Measurements from ENCODE around the gene PPP6R1. TPM values are rescaled to one million over a fixed set of nuclear protein-coding genes. Genes with fewer than 3 reads are reported as not detected.

PPP6R1 gene
- total and polyA plus RNA-seq, 2 of the 13 experiments (the other 11 are each of a cell fraction or from before 2014, with no cell fraction given) = 25.8 to 54.0 TPM

DNA sequence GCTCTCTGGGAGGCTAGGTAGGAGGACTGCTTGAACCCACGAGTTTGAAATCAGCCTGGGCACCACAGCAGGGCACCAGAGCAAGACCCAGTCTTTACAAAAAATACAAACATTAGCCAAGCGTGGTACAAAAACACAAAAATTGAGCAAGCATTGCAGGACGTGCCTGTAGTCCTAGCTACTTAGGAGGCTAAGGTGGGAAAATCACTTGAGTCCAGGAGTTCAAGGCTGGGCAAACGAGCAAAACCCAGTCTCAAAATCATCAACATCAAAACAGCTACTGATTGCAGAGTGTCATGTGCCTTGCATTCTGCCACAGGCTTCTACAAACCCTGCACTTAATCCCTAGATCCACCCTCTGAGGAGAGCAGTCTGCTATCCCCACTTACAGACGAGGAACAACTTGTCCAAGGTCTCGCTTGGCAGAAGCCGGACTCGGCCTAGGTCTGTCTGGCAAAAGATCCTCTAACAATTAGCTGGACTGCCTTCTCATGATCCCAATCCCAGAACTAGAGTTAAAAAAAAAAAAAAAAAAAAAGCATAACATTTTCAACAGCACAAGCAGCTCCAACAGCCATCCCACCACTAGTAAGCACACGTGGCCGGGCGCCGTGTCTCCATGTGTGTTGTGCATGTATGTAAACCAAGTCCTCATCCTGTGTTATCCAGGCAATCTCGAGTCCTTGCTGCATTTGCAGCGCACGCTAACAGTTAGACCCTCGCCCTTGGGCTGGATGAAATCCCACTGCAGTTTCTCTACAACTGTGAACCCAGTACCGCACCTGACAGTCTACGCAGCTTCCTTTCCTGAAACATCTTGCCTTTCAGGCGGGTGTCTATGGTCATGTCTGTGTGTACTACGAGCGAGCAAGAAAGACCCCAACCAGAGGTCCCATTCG is 2.0 kb downstream of the PPP6R1 start (continued):
- TF ChIP-seq, protein P1, sequence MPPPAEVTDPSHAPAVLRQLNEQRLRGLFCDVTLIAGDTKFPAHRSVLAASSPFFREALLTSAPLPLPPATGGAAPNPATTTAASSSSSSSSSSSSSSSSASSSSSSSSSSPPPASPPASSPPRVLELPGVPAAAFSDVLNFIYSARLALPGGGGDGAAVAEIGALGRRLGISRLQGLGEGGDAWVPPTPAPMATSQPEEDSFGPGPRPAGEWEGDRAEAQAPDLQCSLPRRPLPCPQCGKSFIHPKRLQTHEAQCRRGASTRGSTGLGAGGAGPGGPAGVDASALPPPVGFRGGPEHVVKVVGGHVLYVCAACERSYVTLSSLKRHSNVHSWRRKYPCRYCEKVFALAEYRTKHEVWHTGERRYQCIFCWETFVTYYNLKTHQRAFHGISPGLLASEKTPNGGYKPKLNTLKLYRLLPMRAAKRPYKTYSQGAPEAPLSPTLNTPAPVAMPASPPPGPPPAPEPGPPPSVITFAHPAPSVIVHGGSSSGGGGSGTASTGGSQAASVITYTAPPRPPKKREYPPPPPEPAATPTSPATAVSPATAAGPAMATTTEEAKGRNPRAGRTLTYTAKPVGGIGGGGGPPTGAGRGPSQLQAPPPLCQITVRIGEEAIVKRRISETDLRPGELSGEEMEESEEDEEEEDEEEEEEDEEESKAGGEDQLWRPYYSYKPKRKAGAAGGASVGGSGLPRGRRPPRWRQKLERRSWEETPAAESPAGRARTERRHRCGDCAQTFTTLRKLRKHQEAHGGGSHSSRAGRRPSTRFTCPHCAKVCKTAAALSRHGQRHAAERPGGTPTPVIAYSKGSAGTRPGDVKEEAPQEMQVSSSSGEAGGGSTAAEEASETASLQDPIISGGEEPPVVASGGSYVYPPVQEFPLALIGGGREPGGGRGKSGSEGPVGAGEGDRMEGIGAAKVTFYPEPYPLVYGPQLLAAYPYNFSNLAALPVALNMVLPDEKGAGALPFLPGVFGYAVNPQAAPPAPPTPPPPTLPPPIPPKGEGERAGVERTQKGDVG (CRISPR knock-in tag; IDR thresholded peaks at IDR 0.05; ENCODE audit: borderline replicate concordance) = no peak
- no peak for TF ChIP-seq ZNF552 (CRISPR knock-in tag; IDR thresholded peaks at IDR 0.05; ENCODE audit: borderline replicate concordance)
- TF ChIP-seq LCORL (IDR thresholded peaks at IDR 0.05) = no peak
- TF ChIP-seq LCORL (CRISPR knock-in tag; IDR thresholded peaks at IDR 0.05) = peak; percentile 52; the same call in 1 of the 2 replicates
- TF ChIP-seq SOX6 (IDR thresholded peaks at IDR 0.05) = no peak
- TF ChIP-seq SOX6 (CRISPR knock-in tag; IDR thresholded peaks at IDR 0.05) = no peak; the same call in 1 of the 2 replicates
- no peak for TF ChIP-seq ARNT2 (CRISPR knock-in tag; IDR thresholded peaks at IDR 0.05; ENCODE audit: low read depth)
- no peak for TF ChIP-seq ZSCAN12 (CRISPR knock-in tag; IDR thresholded peaks at IDR 0.05)
- TF ChIP-seq ZNF234 (CRISPR knock-in tag; conservative IDR thresholded peaks at IDR 0.05) = no peak
- 0 out of 2 replicates have a peak, but pooled peaks have one; percentile 43 for TF ChIP-seq ZNF816 (CRISPR knock-in tag; IDR thresholded peaks at IDR 0.05; ENCODE audit: borderline replicate concordance)
- no peak for TF ChIP-seq ZNF546 (CRISPR knock-in tag; conservative IDR thresholded peaks at IDR 0.05)
- no peak for TF ChIP-seq NFKB2 (CRISPR knock-in tag; IDR thresholded peaks at IDR 0.05; ENCODE audit: borderline replicate concordance)
- no peak for TF ChIP-seq FOXM1 (CRISPR knock-in tag; IDR thresholded peaks at IDR 0.05)
- no peak for TF ChIP-seq ZNF3 (CRISPR knock-in tag; IDR thresholded peaks at IDR 0.05)
- no peak for TF ChIP-seq SCMH1 (CRISPR knock-in tag; IDR thresholded peaks at IDR 0.05; ENCODE audit: borderline replicate concordance)
- no peak for TF ChIP-seq FOSL1 (CRISPR knock-in tag; IDR thresholded peaks at IDR 0.05; ENCODE audit: borderline replicate concordance)
- peak; percentile 54; the same call in 1 of the 2 replicates for TF ChIP-seq NCOA2 (CRISPR knock-in tag; IDR thresholded peaks at IDR 0.05)
- TF ChIP-seq ZNF766 (CRISPR knock-in tag; IDR thresholded peaks at IDR 0.05; ENCODE audit: borderline replicate concordance) = no peak; the same call in 1 of the 2 replicates
- TF ChIP-seq, protein P2, sequence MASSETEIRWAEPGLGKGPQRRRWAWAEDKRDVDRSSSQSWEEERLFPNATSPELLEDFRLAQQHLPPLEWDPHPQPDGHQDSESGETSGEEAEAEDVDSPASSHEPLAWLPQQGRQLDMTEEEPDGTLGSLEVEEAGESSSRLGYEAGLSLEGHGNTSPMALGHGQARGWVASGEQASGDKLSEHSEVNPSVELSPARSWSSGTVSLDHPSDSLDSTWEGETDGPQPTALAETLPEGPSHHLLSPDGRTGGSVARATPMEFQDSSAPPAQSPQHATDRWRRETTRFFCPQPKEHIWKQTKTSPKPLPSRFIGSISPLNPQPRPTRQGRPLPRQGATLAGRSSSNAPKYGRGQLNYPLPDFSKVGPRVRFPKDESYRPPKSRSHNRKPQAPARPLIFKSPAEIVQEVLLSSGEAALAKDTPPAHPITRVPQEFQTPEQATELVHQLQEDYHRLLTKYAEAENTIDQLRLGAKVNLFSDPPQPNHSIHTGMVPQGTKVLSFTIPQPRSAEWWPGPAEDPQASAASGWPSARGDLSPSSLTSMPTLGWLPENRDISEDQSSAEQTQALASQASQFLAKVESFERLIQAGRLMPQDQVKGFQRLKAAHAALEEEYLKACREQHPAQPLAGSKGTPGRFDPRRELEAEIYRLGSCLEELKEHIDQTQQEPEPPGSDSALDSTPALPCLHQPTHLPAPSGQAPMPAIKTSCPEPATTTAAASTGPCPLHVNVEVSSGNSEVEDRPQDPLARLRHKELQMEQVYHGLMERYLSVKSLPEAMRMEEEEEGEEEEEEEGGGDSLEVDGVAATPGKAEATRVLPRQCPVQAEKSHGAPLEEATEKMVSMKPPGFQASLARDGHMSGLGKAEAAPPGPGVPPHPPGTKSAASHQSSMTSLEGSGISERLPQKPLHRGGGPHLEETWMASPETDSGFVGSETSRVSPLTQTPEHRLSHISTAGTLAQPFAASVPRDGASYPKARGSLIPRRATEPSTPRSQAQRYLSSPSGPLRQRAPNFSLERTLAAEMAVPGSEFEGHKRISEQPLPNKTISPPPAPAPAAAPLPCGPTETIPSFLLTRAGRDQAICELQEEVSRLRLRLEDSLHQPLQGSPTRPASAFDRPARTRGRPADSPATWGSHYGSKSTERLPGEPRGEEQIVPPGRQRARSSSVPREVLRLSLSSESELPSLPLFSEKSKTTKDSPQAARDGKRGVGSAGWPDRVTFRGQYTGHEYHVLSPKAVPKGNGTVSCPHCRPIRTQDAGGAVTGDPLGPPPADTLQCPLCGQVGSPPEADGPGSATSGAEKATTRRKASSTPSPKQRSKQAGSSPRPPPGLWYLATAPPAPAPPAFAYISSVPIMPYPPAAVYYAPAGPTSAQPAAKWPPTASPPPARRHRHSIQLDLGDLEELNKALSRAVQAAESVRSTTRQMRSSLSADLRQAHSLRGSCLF (CRISPR knock-in tag; IDR thresholded peaks at IDR 0.05; ENCODE audit: borderline replicate concordance) = no peak
- TF ChIP-seq ZSCAN21 (CRISPR knock-in tag; IDR thresholded peaks at IDR 0.05; ENCODE audit: borderline replicate concordance) = no peak; the same call in 1 of the 2 replicates
- TF ChIP-seq KLF16 (CRISPR knock-in tag; IDR thresholded peaks at IDR 0.05) = peak in 1 of 2 experiments; percentile 20; a peak in 1 of 4 replicates
- TF ChIP-seq, protein P3, sequence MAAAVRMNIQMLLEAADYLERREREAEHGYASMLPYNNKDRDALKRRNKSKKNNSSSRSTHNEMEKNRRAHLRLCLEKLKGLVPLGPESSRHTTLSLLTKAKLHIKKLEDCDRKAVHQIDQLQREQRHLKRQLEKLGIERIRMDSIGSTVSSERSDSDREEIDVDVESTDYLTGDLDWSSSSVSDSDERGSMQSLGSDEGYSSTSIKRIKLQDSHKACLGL (CRISPR knock-in tag; IDR thresholded peaks at IDR 0.05) = no peak
